NB4 (cell line): Measurements from ENCODE around the gene SPNS2.
"Not testable (repeated sequence)": the region's sequence is repeated elsewhere in the genome, so short reads cannot be mapped to it uniquely, and the experiment has no call there.

ENCODE experiments used
- DNase-seq: peaks from one replicate; pipeline ENCODE4 v3.0.0; 2010; ENCODE audit warnings: low read depth
- H3K4me3 ChIP-seq: one replicate; pipeline ENCODE4 v1.5.1; 2011; ENCODE audit warnings: mild to moderate bottlenecking, low read depth, low read length, moderate library complexity
- MYC ChIP-seq: IDR thresholded peaks from 2 replicates; pipeline ENCODE4 v1.6.1; 2011; ENCODE audit warnings: low read depth, low read length
- POLR2A ChIP-seq: IDR thresholded peaks from 2 replicates; pipeline ENCODE4 v1.6.1; 2011; ENCODE audit warnings: mild to moderate bottlenecking; ENCODE audit not compliant: insufficient read length; ENCODE audit errors: extremely low read depth
- TF ChIP-seq, protein P1 (sequence below): IDR thresholded peaks from 2 replicates; pipeline ENCODE4 v1.6.1; 2011; ENCODE audit warnings: low read depth, low read length
- TF ChIP-seq, protein P2 (sequence below): IDR thresholded peaks from one replicate; pipeline ENCODE4 v1.5.1; 2012; ENCODE audit warnings: low read depth, low read length

The SPNS2 gene

DNA sequence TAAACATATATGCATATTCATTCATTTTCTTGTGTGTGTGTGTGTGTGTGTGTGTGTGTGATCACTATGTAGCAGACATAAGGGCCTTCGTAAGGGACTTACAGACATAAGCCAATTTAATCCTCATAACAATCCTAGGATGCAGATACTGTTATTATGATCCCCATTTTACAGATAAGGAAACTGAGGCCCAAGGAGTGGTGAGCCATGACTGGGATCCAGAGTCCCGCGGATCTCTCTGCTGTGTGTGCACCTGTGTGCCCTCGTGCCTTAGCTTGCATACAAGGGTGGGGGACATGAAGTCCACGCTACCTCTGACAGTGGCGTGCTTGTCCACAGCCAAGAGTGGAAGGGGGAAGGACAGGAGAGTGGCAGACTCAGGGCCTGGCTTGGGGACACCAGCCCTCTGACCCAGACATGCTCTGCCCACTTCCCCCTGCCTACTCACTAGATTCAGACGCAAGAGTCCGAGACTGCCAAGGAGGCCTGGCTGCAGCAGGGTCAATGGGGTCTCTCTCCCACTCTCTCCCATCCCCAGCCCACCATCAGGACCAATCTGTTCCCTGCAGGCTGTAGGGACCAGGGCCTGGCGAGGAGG, 75.9 kb downstream of the SPNS2 start:
- TF ChIP-seq POLR2A = no peak
- no peak for TF ChIP-seq MYC
- TF ChIP-seq, protein P1, sequence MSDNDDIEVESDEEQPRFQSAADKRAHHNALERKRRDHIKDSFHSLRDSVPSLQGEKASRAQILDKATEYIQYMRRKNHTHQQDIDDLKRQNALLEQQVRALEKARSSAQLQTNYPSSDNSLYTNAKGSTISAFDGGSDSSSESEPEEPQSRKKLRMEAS = no peak
- TF ChIP-seq, protein P2, sequence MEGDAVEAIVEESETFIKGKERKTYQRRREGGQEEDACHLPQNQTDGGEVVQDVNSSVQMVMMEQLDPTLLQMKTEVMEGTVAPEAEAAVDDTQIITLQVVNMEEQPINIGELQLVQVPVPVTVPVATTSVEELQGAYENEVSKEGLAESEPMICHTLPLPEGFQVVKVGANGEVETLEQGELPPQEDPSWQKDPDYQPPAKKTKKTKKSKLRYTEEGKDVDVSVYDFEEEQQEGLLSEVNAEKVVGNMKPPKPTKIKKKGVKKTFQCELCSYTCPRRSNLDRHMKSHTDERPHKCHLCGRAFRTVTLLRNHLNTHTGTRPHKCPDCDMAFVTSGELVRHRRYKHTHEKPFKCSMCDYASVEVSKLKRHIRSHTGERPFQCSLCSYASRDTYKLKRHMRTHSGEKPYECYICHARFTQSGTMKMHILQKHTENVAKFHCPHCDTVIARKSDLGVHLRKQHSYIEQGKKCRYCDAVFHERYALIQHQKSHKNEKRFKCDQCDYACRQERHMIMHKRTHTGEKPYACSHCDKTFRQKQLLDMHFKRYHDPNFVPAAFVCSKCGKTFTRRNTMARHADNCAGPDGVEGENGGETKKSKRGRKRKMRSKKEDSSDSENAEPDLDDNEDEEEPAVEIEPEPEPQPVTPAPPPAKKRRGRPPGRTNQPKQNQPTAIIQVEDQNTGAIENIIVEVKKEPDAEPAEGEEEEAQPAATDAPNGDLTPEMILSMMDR = no peak
- DNase-seq = no peak
- H3K4me3 ChIP-seq = no peak overlapping the region

DNA sequence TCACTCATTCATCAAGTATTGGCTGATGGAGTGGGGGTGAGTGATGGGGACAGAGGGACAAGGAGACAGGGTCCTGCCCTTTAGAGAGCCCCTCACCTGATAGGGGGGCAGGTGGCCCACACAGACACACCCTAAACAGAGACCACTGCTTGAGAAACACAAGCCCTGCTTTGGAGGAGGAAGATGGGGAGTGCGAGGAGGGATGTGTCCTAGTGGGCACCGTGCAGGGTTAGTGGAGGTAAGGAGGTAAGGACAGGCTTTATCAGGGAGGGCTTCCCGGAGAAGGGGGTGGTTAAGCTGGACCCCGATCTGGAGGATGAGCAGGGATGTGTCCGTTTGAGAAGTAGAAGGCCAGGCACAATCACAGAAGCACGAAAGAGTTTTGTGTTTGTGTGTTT, 77.5 kb downstream of the SPNS2 start:
- TF ChIP-seq, protein P1 = no peak
- TF ChIP-seq MYC = no peak
- TF ChIP-seq, protein P2 = no peak
- TF ChIP-seq POLR2A = no peak
- DNase-seq = no peak
- no peak overlapping the region for H3K4me3 ChIP-seq

DNA sequence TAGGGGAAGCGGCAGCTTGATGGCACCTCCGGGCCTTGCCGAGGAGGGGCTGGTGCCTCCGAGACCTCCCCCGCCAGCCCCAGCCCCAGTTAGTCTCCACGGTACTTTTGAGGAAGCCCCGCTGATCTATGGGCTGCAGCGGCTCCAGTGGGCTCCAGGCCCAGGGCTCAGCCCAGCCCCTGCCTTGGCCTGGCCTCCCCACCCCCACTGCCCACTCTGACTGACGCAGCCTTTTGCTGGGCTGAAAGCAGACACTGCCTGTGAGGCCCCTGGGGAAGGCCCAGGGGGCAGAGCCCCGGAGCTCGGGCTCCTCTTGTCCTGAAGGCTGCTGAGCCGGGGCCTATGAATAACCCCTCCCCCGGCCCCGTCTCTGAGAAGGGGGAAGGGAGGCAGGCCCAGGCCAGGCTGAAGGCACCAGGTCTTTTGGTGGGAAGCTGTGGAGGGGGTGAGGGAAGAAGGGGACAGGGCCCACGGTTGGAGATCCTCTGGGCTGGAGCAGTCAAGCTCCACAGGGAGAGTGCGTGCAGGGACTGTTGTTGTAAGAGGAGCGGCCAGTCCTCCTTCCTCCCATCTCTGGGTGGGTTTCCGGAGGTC, 78.1 kb downstream of the SPNS2 start:
- no peak overlapping the region for H3K4me3 ChIP-seq
- TF ChIP-seq, protein P1 = no peak
- no peak for TF ChIP-seq MYC
- TF ChIP-seq, protein P2 = no peak
- no peak for TF ChIP-seq POLR2A
- DNase-seq = peak; percentile 42

DNA sequence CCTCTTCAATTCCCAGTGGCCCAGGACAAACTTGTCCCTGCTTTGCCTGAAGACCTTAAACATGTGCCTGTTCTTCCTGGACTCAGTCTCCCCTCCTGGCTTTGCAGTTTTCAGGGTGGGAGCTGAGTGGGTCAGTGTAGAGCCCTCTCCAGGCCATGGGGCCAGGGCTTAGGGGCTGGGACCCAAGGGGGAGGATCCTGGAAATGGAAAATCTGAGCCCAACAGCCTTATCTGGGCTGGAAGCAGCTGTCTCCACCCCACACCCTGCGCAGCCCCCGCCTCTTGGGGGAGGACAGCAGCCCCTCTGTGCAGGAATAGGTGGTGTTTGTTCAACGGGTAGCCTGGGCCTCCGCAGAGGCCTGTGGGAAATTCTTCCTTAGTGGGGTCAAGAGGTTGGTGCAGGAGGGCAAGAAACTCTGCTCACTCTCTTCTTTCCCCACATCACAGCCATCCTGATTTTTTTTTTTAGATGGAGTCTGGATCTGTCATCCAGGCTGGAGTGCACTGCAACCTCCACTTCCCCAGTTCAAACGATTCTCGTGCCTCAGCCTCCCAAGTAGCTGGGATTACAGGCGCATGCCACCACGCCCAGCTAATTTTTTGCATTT, 78.8 kb downstream of the SPNS2 start:
- TF ChIP-seq, protein P2 = no peak
- TF ChIP-seq MYC (no peak), POLR2A (no peak)
- TF ChIP-seq, protein P1 = no peak
- no peak for DNase-seq
- no peak overlapping the region for H3K4me3 ChIP-seq

DNA sequence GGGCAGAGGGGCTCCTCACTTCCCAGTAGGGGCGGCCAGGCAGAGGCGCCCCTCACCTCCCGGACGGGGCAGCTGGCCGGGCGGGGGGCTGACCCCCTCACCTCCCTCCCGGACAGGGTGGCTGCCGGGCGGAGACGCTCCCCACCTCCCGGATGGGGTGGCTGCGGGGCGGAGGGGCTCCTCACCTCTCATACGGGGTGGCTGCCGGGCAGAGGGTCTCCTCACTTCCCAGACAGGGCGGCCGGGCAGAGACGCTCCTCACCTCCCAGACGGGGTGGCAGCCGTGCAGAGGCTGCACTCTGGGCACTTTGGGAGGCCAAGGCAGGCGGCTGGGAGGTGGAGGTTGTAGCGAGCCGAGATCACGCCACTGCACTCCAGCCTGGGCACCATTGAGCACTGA, 79.7 kb downstream of the SPNS2 start:
- DNase-seq, H3K4me3 ChIP-seq: not testable (repeated sequence)

DNA sequence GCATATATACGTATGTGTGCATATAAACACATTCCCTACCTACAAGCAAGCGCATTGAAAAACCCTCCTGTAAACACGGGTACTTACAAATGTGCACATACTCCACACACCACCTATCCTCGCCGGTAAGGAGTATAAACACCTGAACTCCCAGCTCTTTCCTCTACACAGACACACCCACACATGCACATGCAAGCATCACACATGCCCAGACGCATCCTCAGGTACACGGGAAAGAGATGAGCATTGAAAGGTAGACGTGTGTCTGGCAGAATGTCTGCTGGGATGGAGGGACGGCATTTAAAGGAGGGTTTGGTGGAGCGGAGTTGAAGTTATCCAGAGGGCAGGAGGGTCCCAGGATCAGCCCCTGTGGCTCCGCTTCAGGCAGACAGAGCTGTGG, 81.0 kb downstream of the SPNS2 start:
- no peak overlapping the region for H3K4me3 ChIP-seq
- TF ChIP-seq, protein P2 = no peak
- TF ChIP-seq POLR2A = no peak
- TF ChIP-seq, protein P1 = no peak
- no peak for TF ChIP-seq MYC
- DNase-seq = no peak
